SW 1271 (cell line): ENCODE data around the gene LAMTOR5.

Experiments used
- DNase-seq, 2 experiments: peaks; one replicate each; lab custom pipeline; 2025; lab: John Stamatoyannopoulos, UW

The LAMTOR5 gene

DNA sequence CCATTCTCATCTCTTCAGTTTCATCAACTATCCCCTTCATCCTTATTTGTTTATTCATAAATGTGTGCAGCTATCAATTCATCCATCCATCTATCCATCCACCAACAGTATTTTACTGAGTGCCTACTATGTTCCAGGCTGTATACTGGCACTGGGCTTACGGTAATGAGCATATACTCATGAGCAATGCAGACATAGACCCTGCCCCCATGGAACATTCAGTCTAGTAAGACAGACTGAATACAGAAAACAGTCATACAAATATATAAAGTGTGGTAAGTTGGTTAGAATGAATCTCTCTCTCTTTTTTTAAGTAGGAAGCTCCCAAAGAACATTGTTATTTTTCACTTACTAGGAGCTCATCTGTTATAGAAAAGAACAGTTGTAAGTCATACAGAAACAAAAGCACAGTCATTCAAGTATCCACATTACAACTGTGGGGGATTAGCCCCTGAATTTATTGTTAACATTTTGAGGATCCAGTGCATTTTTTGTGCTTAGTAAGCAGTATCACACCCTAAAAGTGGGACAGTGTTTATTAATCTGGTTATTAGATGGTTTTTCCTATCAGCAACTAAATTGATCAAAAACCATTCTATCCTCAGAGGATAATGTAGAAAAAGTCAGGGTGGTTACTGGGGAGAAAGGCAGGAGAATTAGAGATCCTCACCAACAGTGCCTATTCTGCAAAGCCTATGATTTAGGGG is 20.3 kb downstream of the LAMTOR5 start:
- DNase-seq: no peak

DNA sequence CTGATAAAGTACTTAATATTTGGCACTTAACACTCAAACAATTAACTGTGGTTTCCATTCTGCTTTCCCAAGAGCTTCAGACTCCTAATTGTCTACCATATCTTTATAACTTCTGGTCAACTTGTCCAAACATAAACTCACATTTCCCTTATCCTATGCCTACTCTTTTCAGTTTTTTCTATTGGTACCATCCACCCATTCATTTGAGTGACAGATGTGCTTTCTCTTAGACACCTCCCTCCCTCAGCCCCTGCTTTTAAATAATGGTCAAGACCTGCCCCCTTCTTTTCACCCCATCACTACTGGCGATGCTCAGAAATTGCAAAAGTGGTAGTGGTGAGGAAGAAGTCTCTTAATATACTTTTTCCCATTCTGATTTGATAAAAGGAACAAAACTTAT is 22.1 kb downstream of the LAMTOR5 start:
- no peak for DNase-seq

DNA sequence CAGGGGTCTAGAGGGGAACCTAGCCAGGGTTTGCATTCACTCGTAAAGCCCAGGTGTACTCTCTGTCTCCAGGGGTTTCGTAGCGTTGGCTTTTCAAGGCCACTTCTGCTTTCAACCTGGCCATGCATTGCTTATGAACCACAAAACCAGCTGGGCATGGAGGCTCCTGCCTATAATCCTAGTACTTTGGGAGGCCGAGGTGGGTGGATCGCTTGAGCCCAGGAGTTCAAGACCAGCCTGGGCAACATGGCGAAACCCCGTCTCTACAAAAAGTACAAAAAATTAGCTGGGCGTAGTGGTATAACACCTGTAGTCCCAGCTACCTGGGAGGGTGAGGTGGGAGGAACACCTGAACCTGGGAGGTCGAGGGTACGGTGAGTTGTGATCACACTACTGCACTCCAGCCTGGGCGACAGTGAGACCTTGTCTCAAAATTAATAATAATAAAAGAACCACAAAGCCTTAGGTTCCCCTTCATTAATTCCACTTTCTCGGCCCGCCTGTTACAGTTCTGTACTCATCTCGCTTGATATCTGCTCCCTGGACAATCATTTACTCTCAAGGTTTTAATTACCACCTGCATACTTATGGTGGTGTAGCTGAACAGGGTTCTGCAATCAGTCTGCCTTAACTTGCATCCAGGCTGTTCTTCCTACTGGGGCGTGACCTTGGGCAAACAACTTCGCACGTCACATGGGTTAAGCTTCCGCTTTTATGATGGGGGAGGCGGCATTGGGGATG is 22.7 kb downstream of the LAMTOR5 start:
- no peak for DNase-seq

DNA sequence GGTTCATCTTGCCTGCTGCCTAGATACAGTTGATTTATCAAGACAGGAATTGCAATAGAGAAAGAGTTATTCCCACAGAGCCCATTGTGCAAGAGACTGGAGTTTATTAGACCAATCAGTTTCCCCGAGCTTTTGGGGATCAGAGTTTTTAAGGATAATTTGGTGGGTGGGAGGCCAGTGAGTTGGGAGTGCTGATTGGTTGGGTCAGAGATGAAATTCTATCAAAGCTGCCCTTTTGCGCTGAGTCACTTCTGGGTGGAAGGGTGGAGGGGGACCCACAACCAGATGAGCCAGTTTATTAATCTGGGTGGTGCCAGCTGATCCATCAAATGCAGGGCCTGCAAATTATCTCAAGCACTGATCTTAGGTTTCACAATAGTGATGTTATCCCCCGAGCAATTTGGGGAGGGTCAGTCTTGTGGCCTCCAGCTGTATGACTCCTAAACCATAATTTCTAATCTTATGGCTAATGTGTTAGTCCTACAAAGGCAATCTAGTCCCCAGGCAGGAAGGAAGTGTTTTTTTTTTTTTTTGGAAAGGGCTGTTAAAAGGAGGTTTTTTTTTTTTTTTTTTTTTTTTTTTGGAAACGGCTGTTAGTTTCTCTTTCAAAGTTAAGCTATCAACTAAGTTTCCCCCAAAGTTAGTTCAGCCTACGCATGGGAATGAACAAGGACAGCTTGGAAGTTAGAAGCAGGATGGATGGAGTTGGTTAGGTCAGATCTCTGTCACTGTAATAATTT is 24.1 kb downstream of the LAMTOR5 start:
- DNase-seq: no peak

DNA sequence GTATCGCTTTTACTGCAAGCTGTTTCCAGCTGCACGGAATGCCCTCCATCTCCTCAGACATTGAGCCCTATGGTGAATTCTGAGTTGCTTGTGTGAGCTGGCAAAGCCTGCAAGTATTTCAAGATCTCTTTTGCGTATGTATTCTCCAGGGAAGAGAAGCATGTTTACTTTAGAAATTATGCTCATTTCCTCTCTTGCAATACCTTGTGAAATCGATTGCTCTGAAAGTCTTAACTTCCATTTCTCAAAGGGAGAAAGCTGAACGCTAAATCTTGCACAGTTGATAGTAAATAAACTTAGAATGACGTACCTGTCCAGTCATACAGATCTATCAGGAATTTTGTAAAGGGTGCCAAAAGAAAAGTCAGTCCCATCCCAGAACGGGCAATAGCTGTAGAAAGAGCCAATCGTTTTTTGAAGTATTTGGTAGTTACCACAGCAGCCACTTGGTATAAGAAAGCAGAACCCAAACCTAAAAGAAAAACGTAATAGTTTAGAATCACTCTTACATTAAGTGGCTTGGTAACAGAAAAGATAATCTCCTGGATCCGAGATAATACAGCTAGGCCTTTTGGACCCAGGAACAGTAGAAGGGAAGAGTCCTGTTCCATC is 26.7 kb downstream of the LAMTOR5 start:
- DNase-seq: no peak

DNA sequence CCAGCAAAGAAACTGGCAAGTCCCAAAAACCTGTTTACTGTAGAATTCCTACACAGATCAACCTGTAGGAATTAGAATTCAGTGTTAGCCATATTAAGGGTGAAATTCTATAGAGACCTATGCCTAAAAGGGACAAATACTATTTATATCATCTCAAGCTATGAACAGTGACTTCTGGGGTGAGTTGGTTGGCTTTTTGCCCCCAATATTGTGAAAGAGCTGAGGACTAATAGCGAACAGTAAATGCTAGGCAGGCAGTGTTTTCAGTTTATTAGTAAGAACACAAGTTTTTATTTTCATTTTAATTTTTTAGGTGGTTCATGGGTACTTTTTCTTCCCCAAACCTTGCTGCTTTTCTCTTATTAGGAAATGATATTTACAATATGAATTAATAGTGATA is 32.0 kb downstream of the LAMTOR5 start:
- DNase-seq: no peak

DNA sequence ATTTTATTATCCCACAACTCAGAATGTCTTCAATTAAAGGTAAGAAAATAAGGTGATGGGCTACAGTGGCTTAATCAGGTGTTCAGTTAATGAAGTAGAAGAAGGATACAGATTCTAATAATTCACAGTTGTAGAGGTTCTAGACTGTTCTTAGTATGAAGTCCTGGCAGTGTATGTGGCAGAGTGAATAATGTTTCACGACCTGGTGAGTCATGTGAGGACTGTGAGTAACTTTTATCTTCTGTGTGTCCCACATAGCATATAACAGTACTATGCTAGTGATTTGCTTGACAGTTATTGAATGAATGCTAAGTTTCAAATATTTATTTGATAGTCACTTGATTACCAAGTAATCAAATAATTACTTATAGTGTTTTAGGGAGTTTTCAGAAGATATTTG is 36.7 kb downstream of the LAMTOR5 start:
- DNase-seq: no peak

DNA sequence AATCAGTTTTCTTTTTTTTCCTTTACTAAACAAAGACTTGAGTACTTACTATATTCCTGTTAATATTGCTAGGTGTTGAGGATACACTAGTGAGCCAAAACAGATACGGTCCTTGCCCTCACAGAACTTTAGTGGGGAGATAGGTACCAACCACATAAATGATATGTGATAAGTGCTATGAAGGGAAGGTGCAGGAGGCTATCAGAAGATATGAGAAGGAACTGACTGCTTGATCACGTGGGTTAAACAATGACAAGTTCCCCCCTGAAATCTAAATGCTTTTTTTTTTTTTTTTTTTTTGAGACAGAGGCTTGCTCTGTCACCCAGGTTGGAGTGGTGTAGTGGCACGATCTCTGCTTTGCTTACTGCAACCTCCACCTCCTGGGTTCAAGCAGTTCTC is 43.3 kb downstream of the LAMTOR5 start:
- DNase-seq: no peak

DNA sequence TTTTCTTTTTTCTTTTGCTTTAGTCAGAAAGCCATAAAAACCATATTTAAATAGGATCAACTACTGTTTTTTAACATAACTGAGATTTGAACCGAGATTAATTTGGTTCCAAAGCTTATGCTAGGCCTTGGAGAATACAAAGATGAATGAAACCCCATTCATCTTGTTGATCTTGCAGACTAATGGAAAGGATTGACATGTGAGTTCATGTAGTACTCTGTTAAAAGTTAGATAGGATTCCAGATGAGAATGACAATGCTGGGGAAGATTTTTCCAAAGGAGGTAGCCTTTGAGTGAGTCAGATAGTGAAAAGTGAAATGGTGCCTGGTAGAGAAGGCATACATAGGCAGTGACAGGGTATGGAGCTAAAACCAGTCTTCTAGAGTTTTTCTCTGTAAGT is 45.6 kb downstream of the LAMTOR5 start:
- no peak for DNase-seq

DNA sequence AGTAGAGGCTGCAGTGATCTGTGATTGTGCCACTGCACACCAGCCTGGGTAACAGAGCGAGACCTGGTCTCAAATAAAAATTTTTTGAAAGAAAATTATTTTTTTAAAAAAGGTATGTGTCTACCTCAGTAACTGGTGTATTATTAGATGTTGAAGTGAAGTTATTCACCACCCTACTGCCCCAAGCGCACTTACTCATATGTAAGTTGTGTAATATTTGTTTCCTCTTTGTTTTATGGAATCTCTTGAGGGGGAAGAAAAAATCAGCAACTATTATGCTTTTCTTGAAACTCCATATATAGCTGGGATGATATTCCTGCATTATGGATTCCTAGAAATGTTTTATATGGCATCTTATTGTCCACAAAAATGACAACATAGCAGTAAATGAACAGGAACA is 47.1 kb downstream of the LAMTOR5 start:
- DNase-seq: no peak

DNA sequence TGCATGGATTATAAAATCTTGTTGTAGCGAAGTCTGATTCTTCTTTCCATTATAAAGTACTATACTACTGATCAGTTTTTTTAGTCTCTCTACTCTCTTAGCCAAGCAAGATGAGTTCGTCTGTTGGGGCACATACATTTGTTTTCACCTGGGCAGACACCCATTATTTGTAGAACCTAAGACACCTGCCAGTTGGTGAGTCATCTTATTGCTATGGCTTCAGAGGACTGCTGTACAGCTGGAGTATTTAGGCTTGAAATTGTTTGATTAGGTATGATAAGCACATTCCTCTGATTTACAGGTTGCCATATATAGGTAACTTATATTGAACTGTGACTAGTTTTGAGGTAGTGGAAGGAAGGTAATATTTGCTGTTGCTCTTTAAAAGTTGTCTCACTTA is 51.1 kb downstream of the LAMTOR5 start:
- DNase-seq: no peak

DNA sequence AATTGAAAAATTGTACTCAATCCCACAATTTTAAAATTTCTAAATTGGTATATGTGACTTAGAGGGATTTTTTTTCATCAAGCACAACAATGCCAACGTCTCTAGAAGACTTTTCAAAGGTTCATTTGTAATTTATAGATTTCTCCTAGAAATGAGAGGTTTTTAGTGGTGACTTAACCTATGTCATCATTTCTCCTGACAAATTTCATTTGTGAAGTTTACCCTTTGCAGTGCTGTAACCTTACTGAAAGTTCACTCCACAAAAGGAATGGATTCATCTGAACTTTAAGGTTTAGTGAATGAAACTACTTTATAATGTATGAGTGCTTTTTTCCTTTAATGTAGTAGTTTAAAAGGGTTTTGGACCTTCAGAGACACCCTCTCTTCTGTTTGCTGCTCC is 52.2 kb downstream of the LAMTOR5 start:
- DNase-seq: no peak
